SK-N-SH (cell line): ENCODE results near the gene AP1S3. TPM values are rescaled to one million over a fixed set of nuclear protein-coding genes. Genes with fewer than 3 reads are reported as not detected.
A peak's percentile ranks its signal among the peaks of the same experiment; 100 is the strongest.

Experiments
- CTCF ChIA-PET: fragments of 300-600, 350-600 bp; formaldehyde crosslinking; extraction: SDS; loops from one replicate; lab custom pipeline; 2021; lab: Yijun Ruan, JAX
- POLR2A ChIA-PET: fragments of 350-600 bp; sonication (Branson Sonifier 250); formaldehyde crosslinking; extraction: SDS; loops from one replicate; lab custom pipeline; 2020; ENCODE audit warnings: antibody characterized with exemption, inconsistent platforms; lab: Yijun Ruan, JAX
- DNase-seq: peaks from one replicate; pipeline ENCODE4 v3.0.0; 2012
- H2AFZ ChIP-seq: fragments of 200-600 bp; sonication (generic); 2 replicates; pipeline ENCODE4 v1.8.1; 2016; ENCODE audit warnings: antibody characterized with exemption, mild to moderate bottlenecking, low read depth
- H3F3A ChIP-seq: fragments of 200-600 bp; sonication (generic); replicated peaks from 2 replicates; pipeline ENCODE3; 2016; ENCODE audit warnings: antibody characterized with exemption, mild to moderate bottlenecking; ENCODE audit not compliant: insufficient read depth
- H3K27ac ChIP-seq, 2 experiments: fragments of 200-500 bp in 1 of 2; fragments of 200-600 bp in 1 of 2; sonication (Bioruptor generic) in 1 of 2; sonication (generic), shearing (Covaris generic) in 1 of 2; 2 replicates each; pipeline versions ENCODE4 v1.5.1 to v1.6.1; 2014 to 2016; ENCODE audit warnings: low read depth in 2 of 2, inconsistent platforms in 1 of 2, low read length in 1 of 2, mild to moderate bottlenecking in 1 of 2, mixed read lengths in 1 of 2
- H3K27me3 ChIP-seq: fragments of 200-600 bp; sonication (generic), shearing (Covaris generic); 2 replicates; pipeline ENCODE4 v1.6.1; 2016; ENCODE audit warnings: mixed run types; ENCODE audit not compliant: insufficient read depth
- H3K36me3 ChIP-seq, 2 experiments: fragments of 200-500 bp in 1 of 2; fragments of 200-600 bp in 1 of 2; sonication (Bioruptor generic) in 1 of 2; sonication (generic) in 1 of 2; replicated peaks in 1 of 2; 2 replicates each; pipeline versions ENCODE3 to v1.5.1; 2014 to 2016; ENCODE audit warnings: low read length in 1 of 2, mild to moderate bottlenecking in 1 of 2; ENCODE audit not compliant: insufficient read depth in 2 of 2, control insufficient read depth in 1 of 2
- H3K4me1 ChIP-seq, 2 experiments: fragments of 200-500 bp in 1 of 2; fragments of 200-600 bp in 1 of 2; sonication (Bioruptor generic) in 1 of 2; sonication (generic), shearing (Covaris generic) in 1 of 2; 2 replicates each; pipeline versions ENCODE4 v1.5.1 to v1.6.1; 2014 to 2016; ENCODE audit warnings: low read depth in 1 of 2, low read length in 1 of 2, mixed run types in 1 of 2; ENCODE audit not compliant: insufficient read depth in 2 of 2, control insufficient read depth in 1 of 2
- H3K4me2 ChIP-seq: fragments of 200-600 bp; sonication (generic), shearing (Covaris generic); 2 replicates; pipeline ENCODE4 v1.6.1; 2017; ENCODE audit warnings: mixed run types
- H3K4me3 ChIP-seq, 2 experiments: fragments of 200-500 bp in 1 of 2; fragments of 200-600 bp in 1 of 2; sonication (Bioruptor generic) in 1 of 2; sonication (generic), shearing (Covaris generic) in 1 of 2; 2 replicates each; pipeline versions ENCODE4 v1.5.1 to v1.8.1; 2014 to 2016; ENCODE audit warnings: low read depth in 2 of 2, inconsistent platforms in 1 of 2, low read length in 1 of 2, mild to moderate bottlenecking in 1 of 2, mixed read lengths in 1 of 2, moderate library complexity in 1 of 2
- H3K79me2 ChIP-seq: fragments of 200-600 bp; sonication (generic); 2 replicates; pipeline ENCODE4 v1.8.1; 2017; ENCODE audit warnings: mild to moderate bottlenecking; ENCODE audit not compliant: insufficient read depth
- H3K9ac ChIP-seq: fragments of 200-600 bp; sonication (generic); 2 replicates; pipeline ENCODE4 v1.6.1; 2017; ENCODE audit warnings: mixed run types
- H3K9me2 ChIP-seq: fragments of 200-600 bp; sonication (generic); 2 replicates; pipeline ENCODE4 v1.6.1; 2017; ENCODE audit warnings: mixed run types
- H3K9me3 ChIP-seq: fragments of 200-600 bp; sonication (generic); 2 replicates; pipeline ENCODE4 v1.6.1; 2017; ENCODE audit warnings: mixed run types, mild to moderate bottlenecking, moderate library complexity
- H4K20me1 ChIP-seq: fragments of 200-600 bp; sonication (generic); 2 replicates; pipeline ENCODE4 v1.6.1; 2017; ENCODE audit warnings: mild to moderate bottlenecking, mixed run types; ENCODE audit not compliant: insufficient read depth
- ELF1 ChIP-seq: IDR thresholded peaks from 2 replicates; pipeline ENCODE4 v1.4.0; 2012
- EP300 ChIP-seq, 2 experiments: IDR thresholded peaks; 2 replicates each; pipeline versions ENCODE4 v1.4.0 to v1.6.1; 2012; ENCODE audit warnings: borderline replicate concordance in 1 of 2, low read depth in 1 of 2, low read length in 1 of 2
- GABPA ChIP-seq: IDR thresholded peaks from 2 replicates; pipeline ENCODE4 v1.4.0; 2012; ENCODE audit warnings: low read depth, mild to moderate bottlenecking
- MEF2A ChIP-seq: IDR thresholded peaks from 2 replicates; pipeline ENCODE4 v1.4.0; 2012; ENCODE audit warnings: low read depth, borderline replicate concordance
- MXI1 ChIP-seq: IDR thresholded peaks from 2 replicates; pipeline ENCODE4 v1.6.1; 2012; ENCODE audit warnings: mild to moderate bottlenecking, low read depth, low read length, improper control_type of control experiment
- NFIC ChIP-seq: IDR thresholded peaks from 2 replicates; pipeline ENCODE4 v1.4.0; 2012; ENCODE audit warnings: borderline replicate concordance
- POLR2AphosphoS5 ChIP-seq: IDR thresholded peaks from 2 replicates; pipeline ENCODE4 v1.6.1; 2012; ENCODE audit warnings: low read depth, low read length
- RAD21 ChIP-seq: IDR thresholded peaks from 2 replicates; pipeline ENCODE4 v1.6.1; 2012; ENCODE audit warnings: mild to moderate bottlenecking, low read length
- RCOR1 ChIP-seq: fragments of 150-350 bp; IDR thresholded peaks from 2 replicates; pipeline ENCODE4 v1.6.1; 2017; ENCODE audit warnings: antibody characterized with exemption, low read length
- RXRA ChIP-seq: IDR thresholded peaks from 2 replicates; pipeline ENCODE4 v1.4.0; 2012; ENCODE audit warnings: low read depth, mild to moderate bottlenecking, borderline replicate concordance
- SMC3 ChIP-seq: IDR thresholded peaks from 2 replicates; pipeline ENCODE4 v1.6.1; 2012; ENCODE audit warnings: low read depth, low read length, improper control_type of control experiment
- TAF1 ChIP-seq: IDR thresholded peaks from 2 replicates; pipeline ENCODE4 v1.6.1; 2012; ENCODE audit warnings: low read depth, mild to moderate bottlenecking, low read length, moderate library complexity, borderline replicate concordance
- TCF12 ChIP-seq: IDR thresholded peaks from 2 replicates; pipeline ENCODE4 v1.4.0; 2012
- WGBS: methylation state at CpG from one replicate; pipeline ENCODE4 v1.1.6; 2017; ENCODE audit warnings: low lambda C conversion rate; 5-methylcytosine and 5-hydroxymethylcytosine counted together
- polyA plus RNA-seq, 3 experiments: library from polyadenylated mRNA; depleted of rRNA; stranded (reverse); fragments of >200 nt; gene quantifications; 2 replicates each; pipeline ENCODE4 v1.2.3, GENCODE V29; 2012
- TF ChIP-seq, protein P1 (sequence below): fragments of 200-600 bp; sonication (generic); IDR thresholded peaks from 2 replicates; pipeline ENCODE4 v1.6.1; 2017; ENCODE audit warnings: antibody characterized with exemption, mild to moderate bottlenecking, moderate library complexity
- TF ChIP-seq, protein P2 (sequence below): IDR thresholded peaks from 2 replicates; pipeline ENCODE4 v1.4.0; 2012; ENCODE audit warnings: low read depth, borderline replicate concordance
- TF ChIP-seq, protein P3 (sequence below): fragments of 150-350 bp; IDR thresholded peaks from 2 replicates; pipeline ENCODE4 v1.6.1; 2017; ENCODE audit warnings: antibody characterized with exemption, low read length, low read depth, borderline replicate concordance

The AP1S3 gene
- polyA plus RNA-seq, 1 of the 3 experiments (the other 2 are of a cell fraction), result 4.8 TPM

DNA sequence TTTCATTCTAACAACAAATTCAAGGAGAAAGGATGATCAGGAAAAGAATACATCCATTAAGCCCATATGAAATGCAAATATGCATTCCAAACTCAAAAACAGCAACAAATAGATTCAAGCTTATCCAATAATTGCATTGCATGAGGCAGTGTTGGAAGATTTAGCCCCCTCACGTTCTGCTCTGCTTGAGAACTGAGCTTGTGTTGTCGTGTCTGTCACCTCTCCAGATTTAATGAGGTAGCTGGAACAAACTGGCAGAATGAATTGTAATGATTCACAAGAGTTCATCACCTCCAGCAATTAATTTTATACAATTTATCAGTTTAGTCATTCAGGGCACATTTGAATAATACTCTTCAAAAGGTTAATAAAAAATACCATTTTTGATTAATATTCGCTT lies 54.8 kb downstream of the AP1S3 start (continued):
- TF ChIP-seq EP300 (IDR thresholded peaks at IDR 0.05; ENCODE audit: borderline replicate concordance in 1 of 2, low read depth in 1 of 2, low read length in 1 of 2) (no peak), MEF2A (no peak)

DNA sequence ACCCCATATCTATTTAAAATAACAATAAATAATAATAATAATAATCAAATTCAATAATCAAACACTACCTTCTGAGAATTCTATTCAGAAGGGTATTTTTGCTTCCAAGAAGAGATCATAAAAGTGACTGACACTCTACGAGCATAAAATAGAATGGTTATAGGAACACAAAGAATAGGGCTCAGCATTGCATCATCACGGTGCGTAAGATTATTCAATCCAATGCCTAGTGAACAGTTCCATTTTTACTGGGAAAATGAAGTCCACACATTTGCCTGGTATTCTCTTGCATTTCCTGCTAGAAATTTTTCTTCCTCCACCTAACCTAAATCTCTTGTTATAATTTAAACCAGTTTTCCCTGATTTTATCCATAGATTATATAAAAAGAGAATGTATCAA lies 55.8 kb downstream of the AP1S3 start:
- DNase-seq, result no peak
- POLR2A ChIA-PET, result no interaction called here
- Histone ChIP-seq H3K36me3 (no peaks in the 10 kb centered on the region), H3K9ac (no peak overlapping the region), H3F3A (no peaks in the 10 kb centered on the region), H3K9me2 (no peaks in the 10 kb centered on the region), H3K4me2 (no peak overlapping the region), H3K27ac (no peak overlapping the region), H4K20me1 (no peaks in the 10 kb centered on the region), H3K9me3 (no peaks in the 10 kb centered on the region), H2AFZ (no peak overlapping the region), H3K4me1 (no peaks in the 10 kb centered on the region), H3K4me3 (no peak overlapping the region), H3K27me3 (no peaks in the 10 kb centered on the region), H3K79me2 (peaks cover 5% of the 10 kb centered on the region; the same call in 1 of the 2 replicates)
- TF ChIP-seq TAF1 (no peak), RXRA (no peak)
- TF ChIP-seq, protein P1, sequence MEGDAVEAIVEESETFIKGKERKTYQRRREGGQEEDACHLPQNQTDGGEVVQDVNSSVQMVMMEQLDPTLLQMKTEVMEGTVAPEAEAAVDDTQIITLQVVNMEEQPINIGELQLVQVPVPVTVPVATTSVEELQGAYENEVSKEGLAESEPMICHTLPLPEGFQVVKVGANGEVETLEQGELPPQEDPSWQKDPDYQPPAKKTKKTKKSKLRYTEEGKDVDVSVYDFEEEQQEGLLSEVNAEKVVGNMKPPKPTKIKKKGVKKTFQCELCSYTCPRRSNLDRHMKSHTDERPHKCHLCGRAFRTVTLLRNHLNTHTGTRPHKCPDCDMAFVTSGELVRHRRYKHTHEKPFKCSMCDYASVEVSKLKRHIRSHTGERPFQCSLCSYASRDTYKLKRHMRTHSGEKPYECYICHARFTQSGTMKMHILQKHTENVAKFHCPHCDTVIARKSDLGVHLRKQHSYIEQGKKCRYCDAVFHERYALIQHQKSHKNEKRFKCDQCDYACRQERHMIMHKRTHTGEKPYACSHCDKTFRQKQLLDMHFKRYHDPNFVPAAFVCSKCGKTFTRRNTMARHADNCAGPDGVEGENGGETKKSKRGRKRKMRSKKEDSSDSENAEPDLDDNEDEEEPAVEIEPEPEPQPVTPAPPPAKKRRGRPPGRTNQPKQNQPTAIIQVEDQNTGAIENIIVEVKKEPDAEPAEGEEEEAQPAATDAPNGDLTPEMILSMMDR, result no peak
- TF ChIP-seq, protein P2, sequence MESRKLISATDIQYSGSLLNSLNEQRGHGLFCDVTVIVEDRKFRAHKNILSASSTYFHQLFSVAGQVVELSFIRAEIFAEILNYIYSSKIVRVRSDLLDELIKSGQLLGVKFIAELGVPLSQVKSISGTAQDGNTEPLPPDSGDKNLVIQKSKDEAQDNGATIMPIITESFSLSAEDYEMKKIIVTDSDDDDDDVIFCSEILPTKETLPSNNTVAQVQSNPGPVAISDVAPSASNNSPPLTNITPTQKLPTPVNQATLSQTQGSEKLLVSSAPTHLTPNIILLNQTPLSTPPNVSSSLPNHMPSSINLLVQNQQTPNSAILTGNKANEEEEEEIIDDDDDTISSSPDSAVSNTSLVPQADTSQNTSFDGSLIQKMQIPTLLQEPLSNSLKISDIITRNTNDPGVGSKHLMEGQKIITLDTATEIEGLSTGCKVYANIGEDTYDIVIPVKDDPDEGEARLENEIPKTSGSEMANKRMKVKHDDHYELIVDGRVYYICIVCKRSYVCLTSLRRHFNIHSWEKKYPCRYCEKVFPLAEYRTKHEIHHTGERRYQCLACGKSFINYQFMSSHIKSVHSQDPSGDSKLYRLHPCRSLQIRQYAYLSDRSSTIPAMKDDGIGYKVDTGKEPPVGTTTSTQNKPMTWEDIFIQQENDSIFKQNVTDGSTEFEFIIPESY, result no peak
- CTCF ChIA-PET, result no interaction called here
- WGBS, result 95% methylated on average over 3 of the region's 3 CpGs

DNA sequence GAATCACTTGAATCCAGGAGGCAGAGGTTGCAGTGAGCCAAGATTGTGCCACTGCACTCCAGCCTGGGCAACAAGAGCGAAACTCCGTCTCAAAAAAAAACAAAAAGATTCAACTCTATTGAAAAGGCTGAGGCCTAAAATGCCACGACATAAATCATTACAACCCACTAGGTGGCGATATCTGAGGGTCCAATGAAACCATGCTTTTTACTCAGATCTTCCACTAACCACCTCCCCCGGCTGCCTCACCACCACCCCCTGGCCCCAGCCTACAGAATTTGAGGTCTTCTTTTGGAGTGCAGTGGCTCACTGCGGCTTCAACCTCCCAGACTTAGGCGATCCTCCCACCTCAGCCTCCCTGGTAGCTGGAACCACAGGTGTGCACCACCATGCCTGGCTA lies 57.5 kb downstream of the AP1S3 start:
- ChIA-PET POLR2A (no interaction called here), CTCF (interaction anchor here (0.7 kb wide), 1 partner anchor 19 kb away, joined by 3 read pairs; no protein-coding TSS in a partner anchor)
- WGBS, result 79% methylated on average over 7 of the region's 7 CpGs

More for the DNA sequence above, 57.5 kb downstream of the AP1S3 start:
- no peak overlapping the region for H3K4me3 ChIP-seq
- no peaks in the 10 kb centered on the region for H3K9me2 ChIP-seq
- no peaks in the 10 kb centered on the region for H3F3A ChIP-seq
- H4K20me1 ChIP-seq, result no peaks in the 10 kb centered on the region
- peaks cover under 1% of the 10 kb centered on the region; the same call in 1 of the 2 replicates for H3K79me2 ChIP-seq
- H2AFZ ChIP-seq, result no peak overlapping the region
- H3K4me2 ChIP-seq, result no peak overlapping the region
- no peaks in the 10 kb centered on the region for H3K9me3 ChIP-seq
- H3K27ac ChIP-seq, result no peak overlapping the region
- H3K36me3 ChIP-seq, result peaks cover 0 to 5% of the 10 kb centered on the region in 2 experiments
- H3K9ac ChIP-seq, result no peak overlapping the region
- H3K27me3 ChIP-seq, result no peaks in the 10 kb centered on the region
- H3K4me1 ChIP-seq, result no peaks in the 10 kb centered on the region
- TF ChIP-seq GABPA, result no peak
- TF ChIP-seq TCF12, result no peak
- TF ChIP-seq POLR2AphosphoS5, result no peak
- peak; percentile 47 for TF ChIP-seq RAD21
- no peak for TF ChIP-seq MXI1
- TF ChIP-seq MEF2A, result no peak
- TF ChIP-seq, protein P3, sequence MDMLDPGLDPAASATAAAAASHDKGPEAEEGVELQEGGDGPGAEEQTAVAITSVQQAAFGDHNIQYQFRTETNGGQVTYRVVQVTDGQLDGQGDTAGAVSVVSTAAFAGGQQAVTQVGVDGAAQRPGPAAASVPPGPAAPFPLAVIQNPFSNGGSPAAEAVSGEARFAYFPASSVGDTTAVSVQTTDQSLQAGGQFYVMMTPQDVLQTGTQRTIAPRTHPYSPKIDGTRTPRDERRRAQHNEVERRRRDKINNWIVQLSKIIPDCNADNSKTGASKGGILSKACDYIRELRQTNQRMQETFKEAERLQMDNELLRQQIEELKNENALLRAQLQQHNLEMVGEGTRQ, result no peak
- 0 out of 2 replicates have a peak, but pooled peaks have one; percentile 10 for TF ChIP-seq SMC3
- no peak for TF ChIP-seq RCOR1
- TF ChIP-seq, protein P1, result peak; percentile 56
- no peak for TF ChIP-seq ELF1
- TF ChIP-seq NFIC, result no peak
- peak; percentile 52 for DNase-seq
